Erythroblast (primary cell): Measurements from ENCODE around the gene IP6K1.

Experiments
- DNase-seq, 2 experiments: peaks; one replicate each; lab custom pipeline; 2025; lab: John Stamatoyannopoulos, UW
- GATA1 ChIP-seq: IDR thresholded peaks from 2 replicates; pipeline ENCODE4 v1.6.1; 2011; ENCODE audit warnings: low read depth, mild to moderate bottlenecking, control low read depth, low read length, moderate library complexity
- POLR2A ChIP-seq: IDR thresholded peaks from 2 replicates; pipeline ENCODE4 v1.6.1; 2011; ENCODE audit warnings: mild to moderate bottlenecking, low read length

Gene IP6K1

GRCh38 chr3:49683162-49683561, 103.2 kb downstream of the IP6K1 start:
- no peak for TF ChIP-seq GATA1
- TF ChIP-seq POLR2A: no peak
- DNase-seq: no peak

DNA sequence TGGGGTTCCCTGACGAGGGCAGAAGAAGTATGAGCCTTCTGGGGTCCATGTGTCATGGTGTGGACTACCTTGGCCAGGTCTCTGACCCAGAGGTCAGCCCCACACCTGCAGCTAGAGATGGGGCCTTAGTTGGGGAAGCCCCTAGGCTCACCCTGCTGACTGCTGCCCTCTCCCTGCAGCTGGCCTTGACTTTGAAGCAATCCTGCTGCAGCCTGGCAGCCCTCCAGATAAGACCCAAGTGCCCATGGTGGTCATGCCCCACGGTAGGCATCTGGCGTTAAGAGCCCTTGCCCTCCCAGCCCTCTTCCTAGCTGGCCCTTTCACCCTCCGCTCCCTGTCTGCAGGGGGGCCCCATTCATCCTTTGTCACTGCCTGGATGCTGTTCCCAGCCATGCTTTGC, 104.8 kb downstream of the IP6K1 start:
- DNase-seq: no peak
- TF ChIP-seq GATA1 (no peak), POLR2A (no peak)

DNA sequence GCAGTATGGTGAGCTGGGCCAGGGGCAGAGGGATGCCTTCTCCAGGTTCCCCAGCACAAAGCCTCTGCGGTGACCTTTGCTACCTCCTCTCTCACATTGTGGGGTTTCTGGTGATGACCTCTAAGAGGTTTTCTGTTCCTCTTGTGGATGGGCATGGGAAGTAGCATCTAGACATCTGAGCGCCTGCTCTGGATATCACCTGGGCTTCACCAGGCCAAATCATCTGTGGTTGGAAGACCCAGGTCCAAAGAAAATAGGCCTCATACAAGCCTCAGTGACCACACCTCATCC, 105.2 kb downstream of the IP6K1 start:
- DNase-seq: no peak
- TF ChIP-seq GATA1 (no peak), POLR2A (no peak)

- TF ChIP-seq POLR2A (no peak), GATA1 (no peak)
- no peak for DNase-seq
Observed at GRCh38 chr3:49680493-49681231, 105.7 kb downstream of the IP6K1 start.

DNA sequence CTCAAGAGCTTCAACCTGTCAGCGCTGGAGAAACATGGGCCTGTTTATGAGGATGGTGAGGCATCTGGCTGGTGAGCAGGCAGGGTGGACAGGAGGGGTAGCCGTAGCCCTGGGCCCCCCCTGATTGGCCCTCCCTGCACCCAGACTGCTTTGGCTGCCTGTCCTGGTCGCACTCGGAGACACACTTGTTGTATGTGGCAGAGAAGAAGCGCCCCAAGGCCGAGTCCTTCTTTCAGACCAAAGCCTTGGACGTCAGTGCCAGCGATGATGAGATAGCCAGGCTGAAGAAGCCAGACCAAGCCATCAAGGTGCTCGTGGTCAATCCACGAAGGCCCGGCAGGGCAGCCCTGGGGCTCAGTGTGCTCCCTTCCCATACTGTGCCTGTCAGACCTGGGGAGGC, 110.4 kb downstream of the IP6K1 start:
- TF ChIP-seq POLR2A (no peak), GATA1 (no peak)
- DNase-seq: no peak

DNA sequence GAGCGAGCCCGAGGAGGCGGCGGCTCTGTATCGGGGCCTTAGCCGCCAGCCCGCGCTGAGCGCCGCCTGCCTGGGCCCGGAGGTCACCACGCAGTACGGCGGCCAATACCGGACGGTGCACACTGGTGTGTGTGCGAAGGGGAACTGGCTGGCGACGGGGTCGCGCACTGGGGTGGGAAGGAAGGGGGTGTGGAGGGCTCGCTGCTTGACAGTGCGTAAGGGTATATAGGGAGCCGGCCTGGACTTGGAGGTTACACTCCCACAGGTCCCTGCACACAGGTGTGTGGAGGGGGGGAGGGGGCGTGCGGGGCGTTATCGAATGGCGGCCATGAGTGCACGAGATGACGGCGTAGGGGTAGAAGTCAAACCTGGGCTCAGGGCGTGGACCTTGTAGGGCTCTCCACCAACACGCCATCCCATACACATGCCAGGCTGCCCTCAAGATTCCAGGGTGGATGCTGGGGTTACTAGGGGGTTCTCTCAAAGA, 111.8 kb downstream of the IP6K1 start:
- DNase-seq: no peak
- no peak for TF ChIP-seq POLR2A
- TF ChIP-seq GATA1: no peak
